H9 (cell line): ENCODE data around the gene ZBTB45. TPM values are rescaled to one million over a fixed set of nuclear protein-coding genes. Genes with fewer than 3 reads are reported as not detected.

Experiments
- DNase-seq: peaks from one replicate; pipeline ENCODE4 v3.0.0-alpha.2; 2017
- H2AFZ ChIP-seq: one replicate; pipeline ENCODE4 v1.6.1; 2013; ENCODE audit warnings: mild to moderate bottlenecking, low read length, control low read depth, moderate library complexity
- H2AK5ac ChIP-seq: 2 replicates; pipeline ENCODE4 v1.6.1; 2013; ENCODE audit warnings: low read length, control low read depth, mixed read lengths; ENCODE audit not compliant: insufficient read length
- H2BK120ac ChIP-seq: one replicate; pipeline ENCODE4 v1.6.1; 2013; ENCODE audit warnings: low read depth, mild to moderate bottlenecking, low read length, control low read depth, inconsistent platforms; ENCODE audit not compliant: poor library complexity, severe bottlenecking
- H2BK12ac ChIP-seq: 2 replicates; pipeline ENCODE4 v1.6.1; 2013; ENCODE audit warnings: low read length, control low read depth, mixed read lengths, low read depth; ENCODE audit not compliant: insufficient read length
- H2BK15ac ChIP-seq: 2 replicates; pipeline ENCODE4 v1.6.1; 2013; ENCODE audit warnings: low read depth, low read length, control low read depth
- H2BK20ac ChIP-seq: one replicate; pipeline ENCODE4 v1.6.1; 2013; ENCODE audit warnings: low read depth, mild to moderate bottlenecking, low read length, control low read depth, inconsistent platforms; ENCODE audit not compliant: poor library complexity, severe bottlenecking
- H2BK5ac ChIP-seq: 2 replicates; pipeline ENCODE4 v1.6.1; 2013; ENCODE audit warnings: low read length, control low read depth, mixed read lengths; ENCODE audit not compliant: insufficient read length
- H3K14ac ChIP-seq: 2 replicates; pipeline ENCODE4 v1.6.1; 2013; ENCODE audit warnings: low read length, control low read depth; ENCODE audit not compliant: insufficient read depth
- H3K18ac ChIP-seq: 2 replicates; pipeline ENCODE4 v1.6.1; 2013; ENCODE audit warnings: low read depth, mild to moderate bottlenecking, mixed read lengths, low read length, control low read depth; ENCODE audit not compliant: insufficient read length
- H3K23ac ChIP-seq: 2 replicates; pipeline ENCODE4 v1.6.1; 2013; ENCODE audit warnings: low read length, control low read depth, mixed read lengths, low read depth; ENCODE audit not compliant: insufficient read length
- H3K23me2 ChIP-seq: 2 replicates; pipeline ENCODE4 v1.6.1; 2013; ENCODE audit warnings: low read depth, mild to moderate bottlenecking, mixed read lengths, low read length, control low read depth; ENCODE audit not compliant: insufficient read length, poor library complexity, severe bottlenecking
- H3K27ac ChIP-seq: 2 replicates; pipeline ENCODE4 v1.5.1; 2013; ENCODE audit warnings: low read length, control low read depth, mixed read lengths, low read depth; ENCODE audit not compliant: insufficient read length
- H3K27me3 ChIP-seq: 2 replicates; pipeline ENCODE4 v1.6.1; 2013; ENCODE audit warnings: low read length, control low read depth, inconsistent platforms; ENCODE audit not compliant: insufficient read depth
- H3K4ac ChIP-seq: 2 replicates; pipeline ENCODE4 v1.6.1; 2013; ENCODE audit warnings: low read depth, mild to moderate bottlenecking, control low read depth, inconsistent platforms, low read length, moderate library complexity
- H3K4me1 ChIP-seq: 2 replicates; pipeline ENCODE4 v1.6.1; 2013; ENCODE audit warnings: low read length, control low read depth, inconsistent platforms; ENCODE audit not compliant: insufficient read depth
- H3K4me2 ChIP-seq: 2 replicates; pipeline ENCODE4 v1.6.1; 2013; ENCODE audit warnings: low read length, control low read depth, mixed read lengths; ENCODE audit not compliant: insufficient read length, insufficient read depth
- H3K56ac ChIP-seq: 2 replicates; pipeline ENCODE4 v1.6.1; 2013; ENCODE audit warnings: low read depth, mild to moderate bottlenecking, mixed read lengths, low read length, control low read depth; ENCODE audit not compliant: insufficient read length
- H3K79me1 ChIP-seq: 2 replicates; pipeline ENCODE4 v1.6.1; 2013; ENCODE audit warnings: low read depth, mild to moderate bottlenecking, moderate library complexity, low read length, control low read depth, inconsistent platforms; ENCODE audit not compliant: insufficient read depth, poor library complexity, severe bottlenecking
- H3K79me2 ChIP-seq: 2 replicates; pipeline ENCODE4 v1.6.1; 2013; ENCODE audit warnings: low read length, control low read depth, inconsistent platforms; ENCODE audit not compliant: insufficient read depth
- H3K9ac ChIP-seq: 2 replicates; pipeline ENCODE4 v1.6.1; 2013; ENCODE audit warnings: low read length, control low read depth, mixed read lengths; ENCODE audit not compliant: insufficient read length; ENCODE audit errors: extremely low read depth
- H3K9me3 ChIP-seq: one replicate; pipeline ENCODE4 v1.6.1; 2013; ENCODE audit warnings: low read depth, low read length, inconsistent platforms; ENCODE audit not compliant: control insufficient read depth
- H3T11ph ChIP-seq: one replicate; pipeline ENCODE4 v1.6.1; 2013; ENCODE audit warnings: mild to moderate bottlenecking, low read length, control low read depth, inconsistent platforms
- H4K20me1 ChIP-seq: one replicate; pipeline ENCODE4 v1.6.1; 2013; ENCODE audit not compliant: control insufficient read depth, insufficient read length, insufficient read depth
- H4K5ac ChIP-seq: 2 replicates; pipeline ENCODE4 v1.6.1; 2013; ENCODE audit warnings: low read depth, mild to moderate bottlenecking, mixed read lengths, low read length, control low read depth; ENCODE audit not compliant: insufficient read length
- H4K8ac ChIP-seq: replicated peaks from 2 replicates; pipeline ENCODE4 v1.6.1; 2013; ENCODE audit warnings: low read length, control low read depth, mixed read lengths, low read depth; ENCODE audit not compliant: insufficient read length
- H4K91ac ChIP-seq: 2 replicates; pipeline ENCODE4 v1.6.1; 2013; ENCODE audit warnings: low read depth, mild to moderate bottlenecking, moderate library complexity, mixed read lengths, low read length, control low read depth; ENCODE audit not compliant: insufficient read length
- H3K27ac Mint-ChIP-seq, 3 experiments: 2 replicates in 2 of 3; 3 replicates in 1 of 3; pipeline ENCODE4 v1.8.0; 2020 to 2021; ENCODE audit warnings: mixed read lengths in 3 of 3, mild to moderate bottlenecking in 1 of 3, moderate library complexity in 1 of 3
- H3K27me3 Mint-ChIP-seq: 2 replicates; pipeline ENCODE4 v1.8.0; 2021; ENCODE audit warnings: low read depth, mild to moderate bottlenecking, moderate library complexity, mixed read lengths
- H3K36me3 Mint-ChIP-seq, 3 experiments: 2 replicates in 2 of 3; 3 replicates in 1 of 3; pipeline ENCODE4 v1.8.0; 2020 to 2021; ENCODE audit warnings: low read depth in 3 of 3, mixed read lengths in 3 of 3; ENCODE audit not compliant: insufficient read depth in 1 of 3
- H3K4me1 Mint-ChIP-seq, 2 experiments: 2 replicates each; pipeline ENCODE4 v1.8.0; 2020; ENCODE audit warnings: mixed read lengths in 2 of 2
- H3K4me3 Mint-ChIP-seq, 2 experiments: 2 replicates in 1 of 2; 3 replicates in 1 of 2; pipeline ENCODE4 v1.8.0; 2020 to 2021; ENCODE audit warnings: mild to moderate bottlenecking in 2 of 2, mixed read lengths in 2 of 2, moderate library complexity in 1 of 2
- H3K9me3 Mint-ChIP-seq, 2 experiments: 2 replicates in 1 of 2; 3 replicates in 1 of 2; pipeline ENCODE4 v1.8.0; 2020; ENCODE audit warnings: mild to moderate bottlenecking in 2 of 2, mixed read lengths in 2 of 2, moderate library complexity in 1 of 2
- CTCF ChIP-seq: fragments of 200-600 bp; sonication (generic); conservative IDR thresholded peaks from 3 replicates; pipeline ENCODE4 v1.8.0; 2021; ENCODE audit warnings: antibody characterized with exemption, mild to moderate bottlenecking
- total RNA-seq: library from RNA; stranded (reverse); gene quantifications from 2 replicates; pipeline ENCODE4 v1.2.1, GENCODE V29; 2021

Gene ZBTB45
- total RNA-seq, 1 experiment from 2014 or later: 18.7 TPM

DNA sequence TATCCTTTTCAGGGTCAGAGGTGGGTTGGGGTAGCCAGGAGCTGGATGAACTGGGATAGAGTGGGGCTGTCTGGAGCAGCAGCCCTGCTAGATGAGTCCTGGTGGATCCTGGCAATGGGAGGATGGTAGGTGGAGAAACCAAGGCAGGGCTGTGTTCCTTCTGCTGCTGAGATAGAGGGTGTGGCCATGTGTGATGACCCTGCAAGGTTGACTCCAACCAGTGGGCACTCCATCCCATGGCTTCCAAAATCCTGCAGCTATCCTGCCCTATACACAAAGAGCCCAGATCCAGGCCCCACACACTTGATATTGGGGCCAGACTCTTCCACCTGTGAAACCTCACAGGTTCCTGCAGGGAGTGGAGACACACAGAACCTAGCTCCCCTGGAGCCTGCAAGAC, 45.8 kb downstream of the ZBTB45 start:
- no peak overlapping the region for H3K9ac ChIP-seq
- H3K27ac Mint-ChIP-seq: no peak overlapping the region
- no peak overlapping the region for H3K18ac ChIP-seq
- H2BK20ac ChIP-seq: no peak overlapping the region
- H2AFZ ChIP-seq: no peak overlapping the region
- H2BK12ac ChIP-seq: no peak overlapping the region
- no peak for DNase-seq
- no peak overlapping the region for H3K56ac ChIP-seq
- H4K20me1 ChIP-seq: no peaks in the 10 kb centered on the region
- H4K8ac ChIP-seq: no peak overlapping the region
- H4K91ac ChIP-seq: no peak overlapping the region
- peaks cover 2 to 20% (median 4%) of the 10 kb centered on the region in 3 experiments; a peak in 6 of 7 replicates for H3K36me3 Mint-ChIP-seq
- H3K27ac ChIP-seq: no peak overlapping the region
- H2BK120ac ChIP-seq: no peak overlapping the region
- peaks cover 9 to 13% of the 10 kb centered on the region in 2 experiments for H3K4me1 Mint-ChIP-seq
- no peak overlapping the region for H2BK15ac ChIP-seq
- no peak overlapping the region for H3K4ac ChIP-seq
- no peaks in the 10 kb centered on the region for H3K79me1 ChIP-seq
- no peak overlapping the region for H3K23ac ChIP-seq
- no peaks in the 10 kb centered on the region for H3K9me3 Mint-ChIP-seq
- no peaks in the 10 kb centered on the region for H3K9me3 ChIP-seq
- H2BK5ac ChIP-seq: no peak overlapping the region
- H3K79me2 ChIP-seq: no peaks in the 10 kb centered on the region
- no peak overlapping the region for H2AK5ac ChIP-seq
- H3K4me2 ChIP-seq: no peak overlapping the region
- H3K27me3 ChIP-seq: no peaks in the 10 kb centered on the region
- no peak overlapping the region for H4K5ac ChIP-seq
- H3T11ph ChIP-seq: no peak overlapping the region
- H3K4me1 ChIP-seq: no peaks in the 10 kb centered on the region
- no peaks in the 10 kb centered on the region; the same call in 1 of the 2 replicates for H3K27me3 Mint-ChIP-seq
- TF ChIP-seq CTCF: no peak
- peaks cover 7% of the 10 kb centered on the region for H3K23me2 ChIP-seq
- H3K4me3 Mint-ChIP-seq: no peak overlapping the region; a peak in 1 of 5 replicates
- H3K14ac ChIP-seq: no peak overlapping the region
